GM12891 (cell line): Measurements from ENCODE around the gene ESAM.

Experiments
- DNase-seq: peaks from one replicate; pipeline ENCODE4 v3.0.0; 2011; ENCODE audit warnings: low spot score; ENCODE audit not compliant: insufficient read length
- FAIRE-seq: peaks from 2 replicates; lab custom pipeline; 2011; peaks lifted over from hg19 to GRCh38; lab: Jason Lieb, UNC
- PAX5 ChIP-seq: IDR thresholded peaks from 2 replicates; pipeline ENCODE4 v1.6.1; 2011; ENCODE audit warnings: low read length, moderate library complexity, mild to moderate bottlenecking; ENCODE audit not compliant: insufficient read depth, severe bottlenecking
- POLR2A ChIP-seq: IDR thresholded peaks from 2 replicates; pipeline ENCODE4 v1.6.1; 2011; ENCODE audit warnings: low read depth, low read length, control low read depth
- POLR2AphosphoS5 ChIP-seq: IDR thresholded peaks from 2 replicates; pipeline ENCODE4 v1.6.1; 2011; ENCODE audit warnings: low read depth, low read length, control low read depth
- POU2F2 ChIP-seq: IDR thresholded peaks from 2 replicates; pipeline ENCODE4 v1.6.1; 2011; ENCODE audit warnings: low read depth, mild to moderate bottlenecking, control low read depth, low read length, moderate library complexity
- SPI1 ChIP-seq: IDR thresholded peaks from 2 replicates; pipeline ENCODE4 v1.6.1; 2011; ENCODE audit warnings: low read depth, low read length, control low read depth
- TAF1 ChIP-seq: IDR thresholded peaks from 2 replicates; pipeline ENCODE4 v1.6.1; 2011; ENCODE audit warnings: low read depth, low read length, control low read depth

The ESAM gene

DNA sequence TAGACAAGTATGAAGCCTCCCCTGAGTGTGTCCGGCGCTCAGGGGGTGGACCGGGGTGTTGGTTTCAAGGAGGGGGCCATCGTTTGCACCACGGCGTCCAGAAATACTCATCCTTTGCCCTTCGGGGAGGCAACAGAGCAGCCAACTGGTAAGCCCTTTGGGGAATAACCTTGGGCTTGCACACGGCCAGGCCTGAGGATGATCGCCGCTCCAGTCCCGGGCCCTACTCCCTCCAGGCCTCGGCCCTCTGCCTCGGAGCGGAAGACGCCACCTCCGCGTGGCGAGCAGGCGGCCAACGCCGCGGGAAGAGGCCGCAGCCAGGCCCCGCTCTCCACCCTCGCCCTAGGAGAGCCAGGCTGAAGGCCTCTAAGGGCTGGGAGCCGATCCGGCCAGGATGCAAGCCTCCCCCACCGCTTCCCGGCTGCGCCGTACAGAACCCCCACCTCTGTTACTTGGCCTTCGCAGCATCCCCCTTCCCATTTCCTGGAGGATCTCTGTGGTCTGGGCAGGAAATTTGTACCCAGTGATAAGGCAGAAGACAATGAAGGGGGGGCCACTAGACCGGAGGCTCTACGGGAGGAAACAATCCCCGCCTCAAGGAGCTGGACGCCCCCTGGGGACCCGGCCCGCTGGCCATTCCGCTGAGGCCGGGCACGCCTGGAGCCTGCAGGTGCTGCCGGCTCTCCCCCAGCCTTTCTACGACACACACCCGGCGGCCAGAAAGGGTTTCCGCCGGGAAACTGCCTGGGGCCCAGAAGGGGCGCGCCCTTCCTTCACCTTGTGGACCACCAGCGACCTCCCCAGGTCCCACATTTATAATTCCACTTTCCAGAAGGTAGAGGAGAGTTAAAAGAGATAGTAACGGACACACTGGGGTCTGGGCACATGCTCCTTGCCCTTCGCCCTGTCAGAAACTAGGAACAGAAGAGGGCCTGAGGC, 2.6 kb downstream of the ESAM start:
- TF ChIP-seq PAX5 (no peak), POLR2A (no peak), SPI1 (no peak), POLR2AphosphoS5 (no peak)
- DNase-seq = no peak
- peak; percentile 50 for FAIRE-seq

DNA sequence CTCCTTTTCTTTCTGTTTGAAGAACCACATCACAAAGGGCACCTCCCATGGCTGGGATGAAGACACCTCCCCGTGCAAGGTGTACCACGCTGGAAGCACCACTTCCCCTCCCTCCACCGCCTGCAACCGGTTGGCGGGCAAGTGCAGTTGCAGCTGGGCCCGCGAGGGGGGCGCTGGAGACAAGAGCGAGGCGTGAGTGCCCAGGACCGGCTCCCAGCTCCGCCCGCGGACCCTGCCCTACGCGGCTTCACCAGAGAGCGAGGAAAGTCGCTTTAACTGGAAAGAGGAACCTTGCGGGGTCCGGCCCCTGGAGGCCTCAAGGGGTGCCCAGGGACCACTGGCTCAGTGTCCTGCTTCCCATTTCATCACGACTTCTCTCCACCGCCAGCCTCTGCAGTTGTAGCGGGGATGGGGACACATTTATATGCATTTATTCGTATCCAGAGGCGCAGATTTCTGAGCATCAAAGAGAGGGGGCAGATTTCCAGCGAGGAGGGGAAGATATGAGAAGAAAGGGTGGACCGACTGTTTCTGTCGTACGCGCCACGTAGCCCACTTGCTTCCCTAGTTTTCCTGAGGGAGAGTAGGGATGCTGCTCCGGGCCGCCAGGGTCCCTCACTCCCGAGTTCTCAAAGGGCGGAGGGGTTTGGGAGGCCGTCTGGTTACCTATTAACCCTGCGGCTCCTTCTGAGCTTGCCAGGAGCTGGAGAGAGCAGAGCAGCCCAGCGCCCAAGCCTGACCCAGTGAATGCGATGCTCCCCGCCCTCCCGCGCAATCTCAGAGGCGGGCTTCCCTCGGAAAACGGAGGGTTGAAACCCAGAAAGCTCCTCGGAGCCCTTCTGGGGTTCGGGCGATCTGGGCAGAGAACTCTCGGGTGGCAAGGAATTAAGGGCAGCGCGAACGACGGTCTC, 3.5 kb downstream of the ESAM start:
- TF ChIP-seq POU2F2 (peak; percentile 21; the same call in 1 of the 2 replicates), SPI1 (peak; percentile 85), PAX5 (no peak)
- FAIRE-seq (peak; percentile 96), DNase-seq (peak; percentile 72)

DNA sequence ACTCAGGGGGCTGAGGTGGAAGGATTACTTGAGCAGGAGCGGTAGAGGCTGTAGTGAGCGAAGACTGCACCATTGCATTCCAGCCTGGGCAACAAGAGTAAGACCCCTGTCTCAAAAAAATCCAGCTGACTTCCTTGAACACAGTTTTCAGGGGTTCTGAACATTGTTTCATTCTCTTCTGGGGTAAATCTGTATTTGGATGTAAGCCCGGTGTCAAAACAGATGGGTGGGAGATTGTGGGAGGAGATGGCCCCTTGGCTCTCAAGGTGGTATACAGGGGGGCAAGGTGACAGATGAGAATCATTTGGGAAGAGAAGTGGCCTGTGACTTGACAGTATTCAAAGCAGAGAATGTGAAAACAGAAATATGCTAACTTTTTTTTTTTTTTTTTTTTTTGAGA, 4.8 kb downstream of the ESAM start:
- no peak for FAIRE-seq
- no peak for TF ChIP-seq POLR2A
- no peak for TF ChIP-seq SPI1
- no peak for TF ChIP-seq PAX5
- TF ChIP-seq POLR2AphosphoS5 = no peak
- DNase-seq = no peak

DNA sequence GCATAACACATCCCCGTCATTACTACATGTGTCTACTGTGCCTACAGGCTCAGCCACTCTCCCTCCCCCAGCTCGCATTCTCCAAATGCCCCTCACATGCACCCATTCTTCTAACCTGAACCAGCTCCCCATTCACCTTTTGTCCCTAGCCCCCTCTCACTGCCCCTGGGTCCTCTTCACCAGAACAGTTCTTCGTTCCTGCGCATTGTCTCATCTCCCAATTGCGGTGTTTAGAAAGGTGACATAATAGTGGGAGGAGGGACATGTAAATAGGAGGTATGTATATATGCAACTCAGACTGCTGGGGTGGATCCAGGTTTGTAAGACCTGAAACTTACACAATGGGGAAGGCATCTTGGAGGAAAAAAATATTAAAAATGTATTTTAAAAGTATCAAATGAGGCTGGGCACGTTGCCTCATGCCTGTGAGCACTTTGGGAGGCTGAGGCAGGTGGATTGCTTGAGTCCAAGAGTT, 5.3 kb downstream of the ESAM start:
- TF ChIP-seq POU2F2 = no peak
- no peak for TF ChIP-seq SPI1
- FAIRE-seq (no peak), DNase-seq (no peak)

DNA sequence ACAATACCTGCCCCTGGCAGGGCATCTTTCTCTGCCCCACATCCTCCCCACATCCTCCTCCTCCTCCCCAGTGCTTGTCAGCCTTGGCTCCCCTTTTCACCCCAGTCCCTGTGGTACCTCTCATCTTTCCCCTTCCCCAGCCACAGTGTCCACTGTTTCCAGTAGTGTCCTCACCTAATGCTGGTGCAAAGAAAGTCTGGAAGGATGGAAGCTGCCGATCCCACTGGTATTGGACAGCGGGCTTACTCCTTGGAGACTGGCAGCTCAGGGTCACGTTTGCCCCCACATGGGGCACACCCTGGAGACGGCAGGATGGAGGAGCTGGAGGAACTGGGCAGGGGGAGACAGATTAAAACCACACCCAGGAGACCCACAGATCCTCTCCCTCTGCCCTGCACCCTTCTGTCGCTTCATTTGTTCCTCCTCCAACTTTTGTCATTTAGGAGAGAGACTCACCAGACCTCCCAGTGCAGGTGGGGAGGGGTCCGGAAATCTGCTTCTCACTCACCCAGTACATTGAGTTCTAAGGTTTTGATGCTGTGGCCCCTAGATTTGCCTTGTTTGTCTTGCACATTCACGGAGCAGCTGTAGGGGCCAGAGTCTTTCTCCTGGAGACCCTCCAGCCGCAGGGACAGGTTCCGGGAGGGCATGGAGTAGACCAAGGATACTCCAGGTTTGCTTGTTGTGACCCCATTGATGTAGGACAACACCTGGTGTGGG, 5.9 kb downstream of the ESAM start:
- no peak for DNase-seq
- TF ChIP-seq POLR2A = no peak
- TF ChIP-seq PAX5 = no peak
- TF ChIP-seq POU2F2 = no peak
- no peak for TF ChIP-seq POLR2AphosphoS5
- TF ChIP-seq TAF1 = no peak
- TF ChIP-seq SPI1 = no peak
- FAIRE-seq = peak; percentile 63

DNA sequence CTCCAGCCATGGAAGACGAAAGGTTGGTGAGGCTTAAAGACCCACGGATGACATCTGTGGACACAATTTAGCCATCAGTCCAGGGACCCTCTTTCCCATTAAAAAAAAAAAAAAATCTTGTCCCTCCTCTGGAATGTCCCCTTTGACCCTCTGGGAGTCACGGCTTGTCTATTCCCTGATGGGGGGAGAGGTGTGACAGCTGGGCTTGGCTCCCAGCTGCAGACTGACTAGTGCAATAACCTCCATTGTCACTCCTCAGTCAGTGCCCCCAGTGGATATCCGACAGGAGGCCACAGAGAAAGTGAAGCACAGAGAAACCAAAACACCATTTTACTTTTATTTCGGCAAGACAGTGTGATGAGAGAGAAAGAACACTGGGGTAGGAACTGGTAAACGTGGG, 7.4 kb downstream of the ESAM start:
- no peak for TF ChIP-seq POLR2A
- no peak for TF ChIP-seq SPI1
- TF ChIP-seq POLR2AphosphoS5 = no peak
- no peak for TF ChIP-seq PAX5
- no peak for TF ChIP-seq POU2F2
- no peak for TF ChIP-seq TAF1
- no peak for FAIRE-seq
- no peak for DNase-seq

DNA sequence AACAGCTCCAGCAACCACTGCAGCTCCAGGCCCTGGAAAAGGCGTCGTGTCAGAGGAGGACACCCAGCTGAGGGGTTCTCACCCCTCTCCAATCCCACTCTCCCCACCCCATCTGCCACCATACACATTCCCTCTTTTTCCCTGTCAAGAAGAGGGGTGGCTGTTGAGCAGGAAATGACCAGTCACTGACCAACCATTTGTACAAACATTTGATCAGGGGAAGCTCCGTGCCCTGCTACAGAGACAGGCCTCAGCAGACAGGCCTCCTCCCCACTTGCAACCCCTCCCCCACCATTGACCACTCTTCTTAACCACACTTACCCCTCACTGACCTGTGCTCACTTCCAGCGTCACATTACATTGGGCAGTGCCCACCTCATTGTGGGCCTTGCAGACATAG, 7.8 kb downstream of the ESAM start:
- FAIRE-seq = no peak
- no peak for DNase-seq
- no peak for TF ChIP-seq POU2F2
- no peak for TF ChIP-seq POLR2A
- TF ChIP-seq SPI1 = no peak
- no peak for TF ChIP-seq POLR2AphosphoS5
- no peak for TF ChIP-seq TAF1
- no peak for TF ChIP-seq PAX5

DNA sequence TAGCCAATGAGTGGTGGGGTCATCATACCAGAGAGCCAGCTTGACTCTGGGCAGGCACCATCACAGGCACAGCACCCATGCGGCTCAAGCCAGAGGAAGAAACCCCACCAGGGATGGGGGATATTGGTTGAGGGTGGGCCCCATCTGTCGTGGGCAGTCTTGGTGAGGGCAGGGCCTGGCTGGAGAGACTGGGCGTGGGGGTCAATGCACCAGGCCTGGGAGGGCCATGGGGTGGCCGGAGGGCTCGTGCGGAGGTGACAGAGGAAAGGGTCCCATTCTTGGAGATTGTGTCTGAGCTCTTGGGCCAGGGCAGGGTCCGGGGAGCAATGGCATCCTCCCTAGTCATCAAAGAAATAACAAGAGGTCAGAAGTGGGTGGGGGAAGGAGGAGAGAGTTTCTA, 8.5 kb downstream of the ESAM start:
- FAIRE-seq (no peak), DNase-seq (no peak)
- no peak for TF ChIP-seq POU2F2
- TF ChIP-seq SPI1 = no peak
- TF ChIP-seq TAF1 = no peak
- TF ChIP-seq POLR2A = no peak
- TF ChIP-seq PAX5 = no peak
- no peak for TF ChIP-seq POLR2AphosphoS5

DNA sequence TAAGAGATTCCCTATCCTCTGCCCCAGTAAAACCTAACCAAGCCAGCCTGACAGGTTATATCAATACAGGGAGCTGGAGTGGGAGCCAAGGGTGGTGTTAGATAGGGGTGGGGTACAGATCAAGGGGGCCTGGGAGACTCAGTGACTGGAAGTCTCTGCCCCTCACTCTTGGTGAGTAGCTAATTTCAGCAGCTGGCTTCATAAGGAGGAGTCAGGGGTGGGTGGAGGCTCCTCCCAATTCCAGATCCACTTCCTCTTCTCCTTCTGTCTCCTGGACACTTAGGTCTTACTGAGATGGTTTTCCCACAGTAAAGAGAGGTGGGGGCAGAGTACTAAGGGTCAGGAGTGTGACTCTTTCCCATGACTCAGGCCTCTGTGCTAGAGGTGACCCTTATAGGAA, 8.9 kb downstream of the ESAM start:
- FAIRE-seq (no peak), DNase-seq (no peak)
- TF ChIP-seq POLR2A = no peak
- TF ChIP-seq POU2F2 = no peak
- no peak for TF ChIP-seq TAF1
- peak; percentile 57; the same call in 1 of the 2 replicates for TF ChIP-seq SPI1
